ENCODE results near the gene AIP. TPM values are rescaled to one million over a fixed set of nuclear protein-coding genes. Genes with fewer than 3 reads are reported as not detected.
"Not testable (repeated sequence)": the region's sequence is repeated elsewhere in the genome, so short reads cannot be mapped to it uniquely, and the experiment has no call there.

The AIP gene
- polyA plus RNA-seq, 4 donors: 58.4 to 79.5 (median 70.7) TPM

DNA sequence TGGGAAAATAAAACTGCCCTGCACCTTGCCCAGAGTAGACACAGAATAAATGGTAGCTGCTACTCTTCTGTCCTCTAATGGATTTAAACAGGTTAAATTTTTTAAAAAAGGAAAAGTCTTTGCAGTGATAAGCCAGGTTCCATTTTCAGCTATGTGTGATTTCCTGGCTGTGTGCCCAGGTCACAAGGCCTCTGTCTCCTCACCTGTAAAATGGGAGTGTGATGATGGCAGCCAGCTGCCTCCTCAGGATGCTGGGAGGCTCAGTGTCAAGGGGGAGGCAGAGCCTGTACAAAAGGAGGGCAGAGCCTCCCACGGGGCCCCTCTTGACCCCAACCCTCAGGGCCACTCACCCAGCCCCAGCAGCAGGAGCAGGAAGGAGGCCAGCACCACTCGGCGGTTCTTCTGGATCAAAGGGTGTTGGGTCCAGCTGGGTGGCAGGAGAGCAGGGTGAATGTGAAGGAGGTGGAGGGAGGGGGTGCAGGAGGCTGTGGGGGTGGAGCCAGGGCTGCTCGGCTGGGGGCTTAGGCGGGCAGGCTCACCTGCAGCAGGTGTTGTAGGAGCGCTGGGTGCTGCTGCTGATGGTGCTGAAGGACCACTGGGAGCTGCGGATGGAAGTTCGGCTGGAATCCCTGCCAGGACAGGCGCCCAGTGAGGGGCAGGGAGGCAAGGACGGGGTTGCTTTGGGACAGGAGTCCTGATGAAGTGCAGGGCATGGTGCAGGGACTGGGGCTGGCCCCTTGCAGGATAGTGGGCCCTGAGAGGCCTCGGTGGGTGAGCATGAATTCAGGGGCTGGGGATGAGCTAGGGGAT, 15.7 kb upstream of the AIP start:
- no peak for DNase-seq (ENCODE audit: low read depth in 4 of 4, low spot score in 2 of 4)

DNA sequence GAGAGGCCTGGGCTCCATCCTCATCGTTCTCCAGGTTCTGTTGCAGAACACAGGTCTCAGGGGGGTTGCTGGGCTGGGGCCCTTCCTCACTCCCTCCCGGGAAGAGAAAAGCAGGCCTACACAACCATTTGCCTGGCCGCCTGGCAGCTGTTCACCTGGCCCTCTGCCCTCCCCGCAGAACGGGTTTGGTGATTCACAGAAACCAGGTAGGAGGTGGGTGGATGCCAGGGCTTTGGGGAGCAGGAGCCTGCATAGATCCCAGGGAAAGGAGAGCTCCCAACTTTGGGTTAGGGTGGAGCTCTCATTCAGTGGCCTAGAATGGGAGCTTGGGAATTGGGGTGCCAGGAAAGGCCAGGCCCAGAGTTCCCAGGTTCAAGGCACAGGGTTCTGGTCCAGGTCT, 14.8 kb upstream of the AIP start:
- DNase-seq (ENCODE audit: low read depth in 4 of 4, low spot score in 2 of 4): no peak

DNA sequence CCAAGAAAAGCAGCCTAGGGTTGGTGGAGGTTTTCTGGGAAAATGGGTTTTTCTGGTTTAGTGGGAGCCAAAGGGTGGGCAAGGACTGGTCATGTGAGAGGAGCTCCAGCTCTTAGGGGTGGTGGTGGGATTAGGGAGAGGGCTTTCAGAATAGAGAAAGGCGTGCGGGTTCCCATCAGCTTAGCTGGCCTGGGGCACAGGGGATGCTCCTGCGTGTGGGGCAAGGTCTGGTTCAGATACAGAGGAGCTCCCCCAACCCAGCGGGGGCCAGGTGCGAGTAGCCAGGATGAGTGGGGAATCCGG, 14.4 kb upstream of the AIP start:
- DNase-seq (ENCODE audit: low read depth in 4 of 4, low spot score in 2 of 4): no peak

DNA sequence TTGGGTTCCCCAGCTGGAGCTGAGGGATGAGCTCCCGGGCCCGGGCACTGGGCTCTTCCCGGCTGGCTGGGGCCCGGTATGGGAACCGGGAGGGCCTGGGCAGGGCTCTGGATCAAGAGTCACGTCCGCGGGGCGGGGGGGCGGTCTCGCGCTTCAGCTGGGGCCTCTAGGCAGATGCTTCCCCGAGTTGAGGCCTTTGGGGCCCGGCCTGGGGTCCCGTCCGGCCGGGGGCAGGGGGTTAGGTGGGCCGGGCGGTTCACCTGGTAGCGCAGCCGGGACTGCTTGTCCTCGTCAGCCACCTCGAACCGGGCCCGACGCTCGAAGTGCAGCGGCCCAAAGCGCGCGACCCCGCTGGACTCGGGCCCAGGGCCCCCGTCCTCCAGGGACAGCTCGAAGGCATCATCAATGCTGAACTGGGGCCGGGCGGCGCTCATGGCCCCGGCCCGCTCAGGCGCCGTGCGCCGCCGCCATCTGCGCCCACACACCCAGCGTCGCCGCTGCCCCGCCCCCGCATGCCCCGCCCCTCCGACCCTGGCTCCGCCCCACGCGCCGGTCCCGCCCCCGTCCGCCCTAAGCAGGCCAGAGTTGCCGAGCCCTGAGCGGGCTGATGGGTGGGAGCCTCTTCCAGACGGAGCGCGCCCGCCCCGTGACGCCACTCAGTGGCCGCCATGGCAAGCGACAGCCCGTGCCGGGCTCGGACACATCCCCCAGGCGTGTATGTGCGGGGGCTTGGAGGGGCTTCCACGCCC, 13.9 kb upstream of the AIP start, which contains the start of gene TMEM134:
Gene TMEM134 (minus strand): TSS at position 493 of the 749 bp plus-strand sequence. CDS start 59 bp downstream, at position 434.
- DNase-seq (ENCODE audit: low read depth in 4 of 4, low spot score in 2 of 4): peak; percentile 56 to 82 (median 78)

DNA sequence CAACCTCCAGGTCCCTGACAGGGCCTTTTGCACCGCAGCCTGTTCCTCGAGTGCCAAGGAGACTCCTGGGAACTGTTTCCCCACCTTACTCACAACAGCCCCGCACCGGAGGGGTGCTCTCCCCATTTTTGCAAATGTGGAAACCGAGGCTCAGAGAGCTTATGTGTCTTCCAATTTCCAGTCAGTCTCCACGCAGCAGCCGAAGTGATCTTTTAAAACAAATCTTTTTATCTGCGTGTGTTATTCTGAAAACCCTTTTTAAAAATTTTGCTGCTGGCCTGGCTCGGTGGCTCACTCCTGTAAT, 13.4 kb upstream of the AIP start:
- no peak for DNase-seq (ENCODE audit: low read depth in 4 of 4, low spot score in 2 of 4)

DNA sequence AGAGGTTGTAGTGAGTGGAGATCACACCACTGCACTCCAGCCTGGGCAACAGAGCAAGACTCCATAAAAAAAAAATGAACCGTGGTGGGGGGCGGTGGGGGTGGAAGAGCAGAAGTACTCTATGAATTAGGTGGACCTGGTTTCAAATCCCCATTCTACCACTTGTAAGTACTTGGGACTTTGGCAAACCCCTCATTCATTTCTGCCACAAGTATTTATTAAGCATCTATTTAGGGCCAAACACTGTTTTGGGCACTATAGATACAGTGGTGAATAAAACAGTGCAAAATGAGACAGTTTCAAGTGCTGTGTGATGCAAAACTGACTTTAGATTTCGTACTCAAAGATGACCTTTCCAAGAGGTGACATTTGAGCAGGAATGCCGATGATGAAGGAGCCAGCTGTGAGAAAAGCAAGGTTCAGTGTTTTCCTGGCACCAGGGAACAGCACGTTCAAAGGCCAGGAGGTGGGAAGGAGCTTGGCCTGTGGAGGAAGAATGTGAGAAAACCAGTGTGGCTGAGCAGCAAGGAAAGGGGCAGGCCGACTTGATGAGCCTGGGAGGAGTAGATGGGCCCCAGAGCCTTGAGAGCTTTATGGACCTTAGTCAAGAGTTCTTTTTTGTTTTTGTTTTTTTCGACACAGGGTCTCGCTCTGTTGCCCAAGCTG, 12.4 kb upstream of the AIP start:
- DNase-seq (ENCODE audit: low read depth in 4 of 4, low spot score in 2 of 4): no peak

DNA sequence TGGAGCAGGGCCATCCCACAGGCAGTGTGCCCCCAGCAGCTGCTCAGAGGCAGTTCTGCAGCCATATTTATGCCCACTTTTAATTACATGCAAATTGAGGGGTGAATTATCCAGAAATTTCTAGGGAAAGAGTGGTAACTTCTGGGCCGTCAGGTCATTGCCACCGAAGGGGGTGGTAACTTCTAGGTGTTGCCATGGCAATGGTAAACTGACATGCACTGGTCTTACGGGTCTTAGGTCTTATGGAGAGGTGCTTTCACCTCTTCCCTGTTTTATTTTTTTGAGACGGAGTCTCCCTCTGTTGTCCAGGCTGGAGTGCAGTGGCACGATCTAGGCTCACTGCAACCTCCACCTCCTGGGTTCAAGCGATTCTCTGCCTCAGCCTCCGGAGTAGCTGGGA, 9.9 kb upstream of the AIP start:
- no peak for DNase-seq (ENCODE audit: low read depth in 4 of 4, low spot score in 2 of 4)

DNA sequence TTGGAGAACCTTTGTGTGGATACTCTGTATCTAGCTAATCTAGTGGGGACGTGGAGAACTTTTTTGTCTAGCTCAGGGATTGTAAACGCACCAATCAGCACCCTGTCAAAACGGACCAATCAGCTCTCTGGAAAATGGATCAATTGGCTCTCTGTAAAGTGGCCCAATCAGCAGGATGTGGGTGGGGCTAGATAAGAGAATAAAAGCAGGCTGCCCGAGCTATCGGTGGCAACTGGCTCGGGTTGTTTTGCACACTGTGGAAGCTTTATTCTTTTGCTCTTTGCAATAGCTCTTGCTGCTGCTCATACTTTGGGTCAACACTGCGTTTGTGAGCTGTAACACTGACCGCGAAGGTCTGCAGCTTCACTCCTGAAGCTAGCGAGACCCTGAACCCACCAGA, 6.1 kb upstream of the AIP start:
- not testable (repeated sequence) for DNase-seq (ENCODE audit: low read depth in 4 of 4, low spot score in 2 of 4)

DNA sequence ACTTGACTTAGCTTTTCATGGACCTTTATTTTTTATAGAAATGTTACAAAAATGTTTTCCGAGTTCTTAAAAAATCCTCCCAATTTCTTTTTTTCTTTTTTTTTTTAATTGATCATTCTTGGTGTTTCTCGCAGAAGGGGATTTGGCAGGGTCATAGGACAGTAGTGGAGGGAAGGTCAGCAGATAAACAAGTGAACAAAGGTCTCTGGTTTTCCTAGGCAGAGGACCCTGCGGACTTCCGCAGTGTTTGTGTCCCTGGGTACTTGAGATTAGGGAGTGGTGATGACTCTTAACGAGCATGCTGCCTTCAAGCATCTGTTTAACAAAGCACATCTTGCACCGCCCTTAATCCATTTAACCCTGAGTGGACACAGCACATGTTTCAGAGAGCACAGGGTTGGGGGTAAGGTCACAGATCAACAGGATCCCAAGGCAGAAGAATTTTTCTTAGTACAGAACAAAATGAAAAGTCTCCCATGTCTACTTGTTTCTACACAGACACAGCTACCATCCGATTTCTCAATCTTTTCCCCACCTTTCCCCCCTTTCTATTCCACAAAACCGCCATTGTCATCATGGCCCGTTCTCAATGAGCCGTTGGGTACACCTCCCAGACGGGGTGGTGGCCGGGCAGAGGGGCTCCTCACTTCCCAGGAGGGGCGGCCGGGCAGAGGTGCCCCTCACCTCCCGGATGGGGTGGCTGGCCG, 5.3 kb upstream of the AIP start:
- DNase-seq (ENCODE audit: low read depth in 4 of 4, low spot score in 2 of 4): not testable (repeated sequence)

DNA sequence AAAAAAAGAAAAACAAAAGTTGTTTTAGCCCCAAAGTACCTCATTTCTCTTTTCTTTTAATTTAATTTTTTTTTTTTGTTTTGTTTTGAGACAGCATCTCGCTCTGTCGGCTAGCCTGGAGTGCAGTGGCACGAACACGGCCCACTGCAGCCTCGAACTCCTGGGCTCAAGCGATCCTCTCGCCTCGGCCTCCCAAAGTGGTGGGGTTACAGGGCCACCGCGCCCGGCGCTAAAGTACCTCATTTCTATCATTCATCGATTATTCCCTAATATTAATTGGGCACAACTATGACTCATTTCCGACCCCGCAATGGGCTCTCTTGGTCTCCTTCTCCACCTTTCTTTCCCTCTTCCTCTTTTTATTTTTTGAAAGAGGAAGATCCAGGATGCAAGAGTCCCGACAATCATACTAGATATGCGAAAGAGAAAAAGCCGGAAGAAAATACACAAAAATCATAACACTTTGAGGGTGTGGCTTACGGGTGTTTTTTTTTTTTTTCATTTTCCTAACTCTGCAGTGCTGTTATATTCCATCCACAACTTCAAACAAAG, 475 bp upstream of the AIP start:
- no peak for DNase-seq (ENCODE audit: low read depth in 4 of 4, low spot score in 2 of 4)

DNA sequence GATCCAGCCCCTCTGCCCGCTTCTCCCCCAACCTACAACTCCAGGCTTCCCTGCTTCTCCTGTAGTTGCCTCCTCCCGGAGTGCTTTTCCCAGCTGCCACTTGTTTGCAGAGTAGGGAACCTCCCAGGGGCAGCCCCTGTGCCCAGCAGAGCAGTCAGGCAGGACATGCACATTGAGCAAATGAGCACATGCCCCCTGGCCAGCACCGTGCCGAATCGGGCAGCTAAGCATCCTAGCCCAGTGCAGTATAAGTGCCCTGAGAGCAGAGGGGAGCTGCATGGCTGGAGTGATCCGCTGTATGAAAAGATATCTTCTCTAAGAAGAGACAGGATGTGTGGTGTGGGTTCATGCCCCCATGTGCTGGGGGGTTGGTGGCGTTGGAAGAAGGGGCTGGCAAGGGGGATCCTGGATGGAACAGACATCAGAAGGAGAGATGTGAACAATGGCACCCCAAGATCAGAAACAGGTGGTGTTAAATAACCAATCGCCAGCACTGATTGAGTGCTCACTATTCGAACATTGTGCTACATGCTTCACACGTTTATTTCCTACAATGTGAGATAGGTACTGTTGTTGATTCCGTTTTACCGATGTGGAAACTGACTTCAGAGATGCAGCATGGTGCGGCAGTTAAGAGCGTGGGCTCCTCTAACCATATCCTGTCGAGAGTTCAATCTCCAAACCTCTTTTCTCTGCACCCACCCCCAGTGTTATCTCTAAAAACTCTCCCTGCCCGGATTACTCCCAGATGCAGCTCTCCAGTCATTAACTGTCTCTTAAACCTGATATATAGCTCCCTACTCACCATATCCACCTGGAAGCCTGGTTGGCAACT, 1.2 kb downstream of the AIP start:
- DNase-seq (ENCODE audit: low read depth in 4 of 4, low spot score in 2 of 4): no peak

DNA sequence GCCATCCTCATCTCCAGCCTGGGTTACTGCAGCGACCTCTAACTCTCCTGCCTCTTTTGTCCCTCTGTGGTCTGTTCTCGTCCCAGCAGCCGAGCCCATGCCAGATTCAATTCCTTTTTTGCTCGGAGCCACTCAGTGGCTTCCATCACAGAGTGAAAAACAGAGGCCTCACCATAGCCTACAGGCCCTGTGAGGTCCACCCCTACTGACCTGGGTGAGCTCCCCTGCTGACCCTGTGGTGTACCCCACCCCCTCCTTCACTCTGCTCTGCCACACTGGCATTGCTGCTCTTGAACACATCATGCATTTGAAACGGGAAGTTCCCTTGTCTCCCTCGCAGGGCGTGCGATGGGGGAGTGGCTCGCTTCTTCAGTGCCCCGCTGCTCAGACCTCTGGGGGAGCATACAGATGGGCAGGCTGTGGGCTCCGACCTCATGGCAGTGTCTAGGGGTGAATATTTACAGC, 2.1 kb downstream of the AIP start:
- no peak for DNase-seq (ENCODE audit: low read depth in 4 of 4, low spot score in 2 of 4)

DNA sequence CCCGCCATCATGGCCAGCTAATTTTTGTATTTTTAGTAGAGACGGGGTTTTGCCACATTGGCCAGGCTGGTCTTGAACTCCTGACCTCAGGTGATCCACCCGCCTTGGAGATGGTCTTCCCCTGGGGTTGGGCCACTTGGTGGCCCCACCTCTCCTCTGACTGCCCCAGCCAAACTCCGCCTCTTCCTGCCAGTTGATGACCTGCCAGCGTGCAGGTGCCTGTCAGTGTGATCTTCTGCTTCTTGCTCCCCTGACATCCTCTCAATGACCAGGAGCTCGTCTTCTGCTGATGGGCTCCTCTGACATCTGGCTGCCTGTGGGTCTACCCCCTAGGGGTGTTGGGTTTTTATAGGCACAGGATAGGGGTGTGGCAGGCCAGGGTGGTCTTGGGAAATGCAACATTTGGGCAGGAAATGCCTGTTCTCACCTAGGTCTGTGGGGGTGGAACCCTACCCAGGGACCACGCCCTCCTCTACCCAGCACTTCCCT, 3.1 kb downstream of the AIP start:
- not testable (repeated sequence) for DNase-seq (ENCODE audit: low read depth in 4 of 4, low spot score in 2 of 4)

DNA sequence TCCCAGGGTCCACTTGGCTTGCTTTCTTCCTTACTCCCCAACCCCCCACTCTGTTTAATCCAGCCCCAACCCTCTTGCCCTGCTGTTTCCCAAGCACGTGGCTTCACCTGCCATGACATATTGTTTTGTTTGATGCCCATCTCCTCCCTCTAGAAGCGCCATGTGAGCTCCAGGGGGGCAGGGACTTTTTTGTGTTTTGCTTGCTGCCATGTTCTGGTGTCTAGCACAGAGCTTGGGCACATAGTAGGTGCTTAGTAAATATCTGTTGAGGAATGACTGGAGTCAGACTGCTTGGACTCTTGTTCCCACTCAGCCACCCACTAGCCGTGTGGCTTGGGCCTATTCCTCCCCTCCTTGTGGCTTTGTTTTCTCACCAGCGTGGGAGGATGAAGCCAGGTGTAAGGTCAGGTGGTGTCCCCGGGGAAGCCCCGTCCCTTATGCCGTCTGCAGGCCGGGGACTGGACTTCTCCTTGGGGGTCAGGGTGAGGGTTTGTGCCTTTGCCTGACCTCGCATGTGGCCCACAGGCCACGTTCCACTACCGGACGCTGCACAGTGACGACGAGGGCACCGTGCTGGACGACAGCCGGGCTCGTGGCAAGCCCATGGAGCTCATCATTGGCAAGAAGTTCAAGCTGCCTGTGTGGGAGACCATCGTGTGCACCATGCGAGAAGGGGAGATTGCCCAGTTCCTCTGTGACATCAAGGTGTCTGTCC, 3.8 kb downstream of the AIP start:
- no peak for DNase-seq (ENCODE audit: low read depth in 4 of 4, low spot score in 2 of 4)

DNA sequence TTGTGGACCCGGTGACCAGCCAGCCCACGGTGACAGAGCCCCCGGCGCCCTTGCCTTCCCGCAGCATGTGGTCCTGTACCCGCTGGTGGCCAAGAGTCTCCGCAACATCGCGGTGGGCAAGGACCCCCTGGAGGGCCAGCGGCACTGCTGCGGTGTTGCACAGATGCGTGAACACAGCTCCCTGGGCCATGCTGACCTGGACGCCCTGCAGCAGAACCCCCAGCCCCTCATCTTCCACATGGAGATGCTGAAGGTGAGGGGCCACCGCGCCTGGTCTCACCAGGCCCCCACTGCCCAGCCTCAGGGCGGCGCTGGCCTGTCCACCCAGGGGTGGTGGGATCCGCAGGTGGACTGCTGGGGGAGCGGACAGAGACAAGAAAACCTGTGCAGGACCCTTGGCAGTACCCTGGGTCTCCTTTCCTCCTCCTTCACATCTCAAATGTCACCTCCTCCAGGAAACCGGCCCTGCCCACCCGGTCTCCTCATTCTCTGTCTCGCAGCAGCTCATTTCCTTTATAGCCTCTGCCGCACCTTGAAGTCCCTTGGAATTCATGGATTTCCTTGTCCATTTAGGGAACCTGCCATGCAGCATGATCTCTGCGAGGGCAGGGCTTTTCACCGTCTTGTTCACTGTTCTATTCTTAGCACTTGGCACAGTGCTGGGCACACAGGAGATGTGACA, 6.5 kb downstream of the AIP start:
- no peak for DNase-seq (ENCODE audit: low read depth in 4 of 4, low spot score in 2 of 4)

DNA sequence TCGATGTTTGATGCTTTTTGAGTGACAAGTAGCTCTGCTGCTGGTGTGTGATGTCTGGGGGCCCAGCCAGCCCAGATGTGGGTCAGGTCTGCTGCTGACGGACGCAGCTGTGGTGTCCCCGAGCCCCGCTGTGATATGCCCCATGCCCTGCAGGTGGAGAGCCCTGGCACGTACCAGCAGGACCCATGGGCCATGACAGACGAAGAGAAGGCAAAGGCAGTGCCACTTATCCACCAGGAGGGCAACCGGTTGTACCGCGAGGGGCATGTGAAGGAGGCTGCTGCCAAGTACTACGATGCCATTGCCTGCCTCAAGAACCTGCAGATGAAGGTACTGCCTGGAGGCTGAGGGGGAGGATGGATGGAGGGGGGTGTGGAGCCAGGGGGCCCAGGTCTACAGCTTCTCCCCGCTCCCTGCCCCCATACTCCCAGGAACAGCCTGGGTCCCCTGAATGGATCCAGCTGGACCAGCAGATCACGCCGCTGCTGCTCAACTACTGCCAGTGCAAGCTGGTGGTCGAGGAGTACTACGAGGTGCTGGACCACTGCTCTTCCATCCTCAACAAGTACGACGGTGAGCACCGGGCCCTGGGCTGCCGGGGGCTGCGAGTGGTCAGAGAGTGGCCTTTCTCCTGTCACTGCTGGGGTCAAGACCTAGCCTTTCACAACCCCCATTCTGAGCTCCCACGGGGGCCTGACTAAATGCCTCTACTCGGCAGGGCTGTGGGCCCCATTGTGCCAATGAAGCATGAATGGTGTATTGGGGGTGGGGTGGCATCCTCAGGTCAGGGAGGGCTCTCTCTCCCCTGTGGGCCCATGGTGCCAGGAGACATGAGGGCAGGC, 7.3 kb downstream of the AIP start:
- DNase-seq (ENCODE audit: low read depth in 4 of 4, low spot score in 2 of 4): no peak

DNA sequence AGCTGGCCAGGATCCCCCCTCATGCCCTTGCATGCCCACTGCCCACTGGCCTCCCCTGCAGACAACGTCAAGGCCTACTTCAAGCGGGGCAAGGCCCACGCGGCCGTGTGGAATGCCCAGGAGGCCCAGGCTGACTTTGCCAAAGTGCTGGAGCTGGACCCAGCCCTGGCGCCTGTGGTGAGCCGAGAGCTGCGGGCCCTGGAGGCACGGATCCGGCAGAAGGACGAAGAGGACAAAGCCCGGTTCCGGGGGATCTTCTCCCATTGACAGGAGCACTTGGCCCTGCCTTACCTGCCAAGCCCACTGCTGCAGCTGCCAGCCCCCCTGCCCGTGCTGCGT, 7.9 kb downstream of the AIP start:
- no peak for DNase-seq (ENCODE audit: low read depth in 4 of 4, low spot score in 2 of 4)
